HL-60 (cell line): ENCODE measurements around the gene CADM4.

ENCODE experiments used
- DNase-seq, 2 experiments: peaks; one replicate each; pipeline ENCODE4 v3.0.0-alpha.2; 2010 to 2020; ENCODE audit warnings: low read depth in 1 of 2, low spot score in 1 of 2
- H3K27ac ChIP-seq: fragments of 250-450 bp; sonication (Bioruptor Pico); replicated peaks from 2 replicates; pipeline ENCODE4 v1.5.1; 2020; ENCODE audit warnings: mild to moderate bottlenecking, moderate library complexity
- H3K27me3 ChIP-seq: fragments of 250-450 bp; sonication (Bioruptor Pico); 2 replicates; pipeline ENCODE4 v1.5.1; 2021; ENCODE audit warnings: mild to moderate bottlenecking, moderate library complexity; ENCODE audit not compliant: insufficient read depth, poor library complexity, severe bottlenecking
- H3K4me3 ChIP-seq: replicated peaks from 2 replicates; pipeline ENCODE4 v1.5.1; 2011; ENCODE audit warnings: mild to moderate bottlenecking, control low read depth, low read length; ENCODE audit not compliant: insufficient read depth
- GABPA ChIP-seq: IDR thresholded peaks from 2 replicates; pipeline ENCODE4 v1.6.1; 2012; ENCODE audit warnings: low read depth
- POLR2AphosphoS5 ChIP-seq: IDR thresholded peaks from 2 replicates; pipeline ENCODE4 v1.6.1; 2012; ENCODE audit warnings: low read depth
- SPI1 ChIP-seq: IDR thresholded peaks from 2 replicates; pipeline ENCODE4 v1.6.1; 2012; ENCODE audit warnings: low read depth, mild to moderate bottlenecking, borderline replicate concordance
- TF ChIP-seq, protein P1 (sequence below): IDR thresholded peaks from one replicate; pipeline ENCODE4 v1.5.1; 2011; ENCODE audit warnings: low read length, control low read depth, inconsistent platforms; ENCODE audit not compliant: insufficient read depth
- TF ChIP-seq, protein P2 (sequence below): IDR thresholded peaks from 2 replicates; pipeline ENCODE4 v1.6.1; 2012; ENCODE audit warnings: low read depth; ENCODE audit not compliant: insufficient replicate concordance

CADM4 gene

DNA sequence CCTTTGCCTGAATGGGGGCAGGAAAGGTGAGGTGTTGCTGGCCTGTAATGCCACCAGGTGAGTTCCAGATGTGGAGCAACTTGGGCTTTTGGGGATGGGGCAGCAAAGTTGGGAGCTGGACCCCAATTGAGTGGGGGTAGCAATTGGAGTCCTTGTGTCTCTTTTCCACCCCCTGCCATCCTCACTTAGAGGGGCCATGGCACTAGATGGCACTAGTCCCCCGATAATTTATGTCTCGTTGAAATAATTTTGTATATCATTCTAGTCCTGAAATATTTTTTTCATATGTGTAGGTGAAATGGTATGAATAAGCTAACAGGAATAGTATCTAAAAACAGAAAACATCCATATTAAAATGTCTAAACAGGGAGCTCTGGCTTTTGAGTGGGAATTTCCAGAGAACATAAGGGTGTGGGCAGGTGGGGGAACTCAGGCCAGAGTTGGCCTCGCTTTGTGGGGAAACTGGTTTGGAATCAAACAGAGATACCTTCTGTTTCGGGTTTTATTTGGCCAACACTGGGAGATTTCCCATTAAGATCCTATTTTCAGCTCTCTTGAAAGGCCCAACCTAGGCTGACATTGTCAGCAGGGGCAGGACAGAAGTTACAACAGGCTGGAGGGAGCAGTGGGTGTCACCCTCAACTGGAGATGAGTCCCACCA, 39.9 kb downstream of the CADM4 start:
- DNase-seq: no peak
- TF ChIP-seq, protein P1, sequence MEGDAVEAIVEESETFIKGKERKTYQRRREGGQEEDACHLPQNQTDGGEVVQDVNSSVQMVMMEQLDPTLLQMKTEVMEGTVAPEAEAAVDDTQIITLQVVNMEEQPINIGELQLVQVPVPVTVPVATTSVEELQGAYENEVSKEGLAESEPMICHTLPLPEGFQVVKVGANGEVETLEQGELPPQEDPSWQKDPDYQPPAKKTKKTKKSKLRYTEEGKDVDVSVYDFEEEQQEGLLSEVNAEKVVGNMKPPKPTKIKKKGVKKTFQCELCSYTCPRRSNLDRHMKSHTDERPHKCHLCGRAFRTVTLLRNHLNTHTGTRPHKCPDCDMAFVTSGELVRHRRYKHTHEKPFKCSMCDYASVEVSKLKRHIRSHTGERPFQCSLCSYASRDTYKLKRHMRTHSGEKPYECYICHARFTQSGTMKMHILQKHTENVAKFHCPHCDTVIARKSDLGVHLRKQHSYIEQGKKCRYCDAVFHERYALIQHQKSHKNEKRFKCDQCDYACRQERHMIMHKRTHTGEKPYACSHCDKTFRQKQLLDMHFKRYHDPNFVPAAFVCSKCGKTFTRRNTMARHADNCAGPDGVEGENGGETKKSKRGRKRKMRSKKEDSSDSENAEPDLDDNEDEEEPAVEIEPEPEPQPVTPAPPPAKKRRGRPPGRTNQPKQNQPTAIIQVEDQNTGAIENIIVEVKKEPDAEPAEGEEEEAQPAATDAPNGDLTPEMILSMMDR: no peak
- no peaks in the 10 kb centered on the region for H3K27me3 ChIP-seq
- H3K27ac ChIP-seq: no peak overlapping the region
- H3K4me3 ChIP-seq: no peak overlapping the region

DNA sequence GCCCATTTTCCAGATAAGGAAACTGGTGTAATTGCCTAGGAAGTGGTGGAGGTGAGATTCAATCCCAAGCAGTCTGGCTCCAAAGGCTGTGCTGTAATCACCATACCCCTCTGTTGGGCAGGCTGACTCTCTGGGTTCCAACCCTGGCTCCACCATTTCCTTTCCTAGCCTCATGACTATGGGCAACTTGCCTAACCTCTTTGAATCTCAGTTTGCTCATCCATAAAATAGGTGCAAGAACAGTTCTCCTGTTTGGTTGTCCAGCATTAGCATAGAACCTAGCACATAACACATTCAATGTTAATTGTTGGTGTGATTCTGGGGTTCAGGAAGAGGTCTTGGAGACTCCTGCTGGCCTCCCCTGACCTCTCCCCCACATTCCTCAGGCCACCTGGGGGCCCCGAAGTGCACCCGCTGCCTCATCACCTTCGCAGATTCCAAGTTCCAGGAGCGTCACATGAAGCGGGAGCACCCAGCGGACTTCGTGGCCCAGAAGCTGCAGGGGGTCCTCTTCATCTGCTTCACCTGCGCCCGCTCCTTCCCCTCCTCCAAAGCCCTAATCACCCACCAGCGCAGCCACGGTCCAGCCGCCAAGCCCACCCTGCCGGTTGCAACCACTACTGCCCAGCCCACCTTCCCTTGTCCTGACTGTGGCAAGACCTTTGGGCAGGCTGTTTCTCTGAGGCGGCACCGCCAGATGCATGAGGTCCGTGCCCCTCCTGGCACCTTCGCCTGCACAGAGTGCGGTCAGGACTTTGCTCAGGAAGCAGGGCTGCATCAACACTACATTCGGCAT, 41.0 kb downstream of the CADM4 start:
- no peak for TF ChIP-seq SPI1
- TF ChIP-seq, protein P1: no peak
- TF ChIP-seq GABPA: no peak
- TF ChIP-seq POLR2AphosphoS5: no peak
- TF ChIP-seq, protein P2, sequence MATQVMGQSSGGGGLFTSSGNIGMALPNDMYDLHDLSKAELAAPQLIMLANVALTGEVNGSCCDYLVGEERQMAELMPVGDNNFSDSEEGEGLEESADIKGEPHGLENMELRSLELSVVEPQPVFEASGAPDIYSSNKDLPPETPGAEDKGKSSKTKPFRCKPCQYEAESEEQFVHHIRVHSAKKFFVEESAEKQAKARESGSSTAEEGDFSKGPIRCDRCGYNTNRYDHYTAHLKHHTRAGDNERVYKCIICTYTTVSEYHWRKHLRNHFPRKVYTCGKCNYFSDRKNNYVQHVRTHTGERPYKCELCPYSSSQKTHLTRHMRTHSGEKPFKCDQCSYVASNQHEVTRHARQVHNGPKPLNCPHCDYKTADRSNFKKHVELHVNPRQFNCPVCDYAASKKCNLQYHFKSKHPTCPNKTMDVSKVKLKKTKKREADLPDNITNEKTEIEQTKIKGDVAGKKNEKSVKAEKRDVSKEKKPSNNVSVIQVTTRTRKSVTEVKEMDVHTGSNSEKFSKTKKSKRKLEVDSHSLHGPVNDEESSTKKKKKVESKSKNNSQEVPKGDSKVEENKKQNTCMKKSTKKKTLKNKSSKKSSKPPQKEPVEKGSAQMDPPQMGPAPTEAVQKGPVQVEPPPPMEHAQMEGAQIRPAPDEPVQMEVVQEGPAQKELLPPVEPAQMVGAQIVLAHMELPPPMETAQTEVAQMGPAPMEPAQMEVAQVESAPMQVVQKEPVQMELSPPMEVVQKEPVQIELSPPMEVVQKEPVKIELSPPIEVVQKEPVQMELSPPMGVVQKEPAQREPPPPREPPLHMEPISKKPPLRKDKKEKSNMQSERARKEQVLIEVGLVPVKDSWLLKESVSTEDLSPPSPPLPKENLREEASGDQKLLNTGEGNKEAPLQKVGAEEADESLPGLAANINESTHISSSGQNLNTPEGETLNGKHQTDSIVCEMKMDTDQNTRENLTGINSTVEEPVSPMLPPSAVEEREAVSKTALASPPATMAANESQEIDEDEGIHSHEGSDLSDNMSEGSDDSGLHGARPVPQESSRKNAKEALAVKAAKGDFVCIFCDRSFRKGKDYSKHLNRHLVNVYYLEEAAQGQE: no peak
- H3K27ac ChIP-seq: no peak overlapping the region
- no peaks in the 10 kb centered on the region for H3K27me3 ChIP-seq
- H3K4me3 ChIP-seq: no peak overlapping the region
- no peak for DNase-seq

DNA sequence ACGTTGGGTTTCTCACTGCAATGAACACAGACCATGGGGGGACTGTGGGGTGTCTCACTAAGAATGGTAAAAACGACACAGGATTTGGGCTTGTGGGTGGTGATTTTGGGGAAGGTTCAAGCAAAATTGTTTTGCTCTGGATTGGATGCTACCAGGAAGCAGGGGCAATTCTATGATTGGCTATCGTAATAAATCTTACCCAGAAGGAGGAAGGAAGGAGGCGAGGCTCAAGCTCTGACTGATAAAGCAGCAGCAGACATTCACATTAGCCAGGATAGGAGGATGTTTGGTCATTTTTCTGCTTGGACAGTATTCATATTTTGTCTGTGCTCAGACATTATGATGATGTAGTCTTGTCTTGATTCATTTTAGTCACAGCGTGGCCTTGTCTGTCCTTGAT, 41.8 kb downstream of the CADM4 start:
- DNase-seq: peak in 1 of 2 experiments; percentile 7
- Histone ChIP-seq H3K4me3 (peak overlapping the region; percentile 58), H3K27ac (no peak overlapping the region), H3K27me3 (no peaks in the 10 kb centered on the region)
- TF ChIP-seq, protein P1: no peak
- TF ChIP-seq, protein P2: no peak
- TF ChIP-seq POLR2AphosphoS5 (no peak), GABPA (no peak), SPI1 (no peak)
